Natural killer cell treated with Interleukin-12 subunit alpha and Interleukin-12 subunit beta and Interleukin-15 and Interleukin-18, amount 100 ng/mL, for 72 hours (primary cell): Measurements from ENCODE around the gene DTX1. TPM values are rescaled to one million over a fixed set of nuclear protein-coding genes. Genes with fewer than 3 reads are reported as not detected.
A peak's percentile ranks its signal among the peaks of the same experiment; 100 is the strongest.

ENCODE experiments used
- ATAC-seq, 2 donors: fragments of 150-1000 bp; cut with Tn5 transposase in 1 of 2; sonication (Bioruptor Pico), chemical (Tn5 transposase) in 1 of 2; 2 replicates each; pipeline ENCODE4 v1.10.0; 2021
- DNase-seq: peaks from one replicate; pipeline ENCODE4 v3.0.0; 2022; ENCODE audit warnings: low spot score
- H3K27ac Mint-ChIP-seq, 2 donors: 1 replicate in 1 of 2; 2 replicates in 1 of 2; pipeline ENCODE4 v1.8.0; 2022; ENCODE audit warnings: mixed read lengths in 2 of 2, mild to moderate bottlenecking in 1 of 2, moderate library complexity in 1 of 2
- H3K27me3 Mint-ChIP-seq, 2 donors: 1 replicate in 1 of 2; 2 replicates in 1 of 2; pipeline ENCODE4 v1.8.0; 2022; ENCODE audit warnings: mixed read lengths in 2 of 2
- H3K36me3 Mint-ChIP-seq: one replicate; pipeline ENCODE4 v1.8.0; 2022; ENCODE audit warnings: mixed read lengths
- H3K4me1 Mint-ChIP-seq, 2 donors: 1 replicate in 1 of 2; 2 replicates in 1 of 2; pipeline ENCODE4 v1.8.0; 2022; ENCODE audit warnings: low read depth in 2 of 2, mixed read lengths in 2 of 2, mild to moderate bottlenecking in 1 of 2
- H3K4me3 Mint-ChIP-seq: one replicate; pipeline ENCODE4 v1.8.0; 2022; ENCODE audit warnings: mixed read lengths
- H3K9me3 Mint-ChIP-seq: 2 replicates; pipeline ENCODE4 v1.8.0; 2022; ENCODE audit warnings: mixed read lengths
- total RNA-seq, 2 donors: library from RNA; stranded (reverse); gene quantifications; one replicate each; pipeline ENCODE4 v1.2.3, GENCODE V29; 2022

DTX1 gene
- total RNA-seq, 2 donors from 2014 or later, result 1.2 TPM; not detected in 1

DNA sequence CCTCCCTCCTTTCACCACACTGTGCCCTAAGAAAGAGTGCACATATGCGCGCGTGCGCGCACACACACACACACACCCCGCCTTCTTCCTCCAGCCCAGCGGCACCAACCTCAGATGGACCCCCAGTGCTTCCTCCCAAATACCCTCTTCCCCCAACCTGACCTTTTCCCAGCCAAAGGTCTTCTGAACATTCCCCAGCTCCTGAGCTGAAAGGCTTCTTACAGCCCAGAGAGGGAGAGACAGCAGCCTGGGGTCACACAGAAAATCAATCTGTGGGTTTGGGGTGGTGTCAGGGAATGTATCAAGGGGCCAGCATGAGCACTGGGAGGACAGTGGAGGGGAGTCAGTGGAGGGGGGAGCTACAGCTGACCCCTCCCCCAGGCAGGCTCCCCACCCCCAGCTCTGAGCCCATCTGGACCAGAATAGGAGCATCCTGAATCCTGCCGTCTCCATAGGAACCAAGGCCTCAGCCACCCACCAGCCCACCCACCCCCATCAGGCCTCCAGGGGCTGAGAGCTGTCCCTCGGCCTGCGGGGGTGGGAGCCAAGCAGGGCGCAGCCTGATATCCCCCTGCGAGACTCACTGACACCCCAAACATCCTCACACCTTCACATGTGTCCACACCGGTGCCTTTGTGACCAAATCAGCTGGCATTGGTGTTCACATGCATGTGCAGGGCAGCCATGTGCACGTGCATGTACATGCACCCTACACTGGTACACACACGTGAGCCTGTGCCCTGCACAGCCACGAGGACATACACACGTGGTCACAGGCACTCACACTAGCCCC is 73.3 kb downstream of the DTX1 start:
- H3K36me3 Mint-ChIP-seq, result no peaks in the 10 kb centered on the region
- no peak overlapping the region for H3K4me3 Mint-ChIP-seq
- H3K9me3 Mint-ChIP-seq, result no peaks in the 10 kb centered on the region
- ATAC-seq (peak in 1 of 2 donors; percentile 2), DNase-seq (peak; percentile 38)
- peaks cover 7 to 9% of the 10 kb centered on the region in 2 donors for H3K27me3 Mint-ChIP-seq
- H3K27ac Mint-ChIP-seq, result no peak overlapping the region
- no peaks in the 10 kb centered on the region for H3K4me1 Mint-ChIP-seq

DNA sequence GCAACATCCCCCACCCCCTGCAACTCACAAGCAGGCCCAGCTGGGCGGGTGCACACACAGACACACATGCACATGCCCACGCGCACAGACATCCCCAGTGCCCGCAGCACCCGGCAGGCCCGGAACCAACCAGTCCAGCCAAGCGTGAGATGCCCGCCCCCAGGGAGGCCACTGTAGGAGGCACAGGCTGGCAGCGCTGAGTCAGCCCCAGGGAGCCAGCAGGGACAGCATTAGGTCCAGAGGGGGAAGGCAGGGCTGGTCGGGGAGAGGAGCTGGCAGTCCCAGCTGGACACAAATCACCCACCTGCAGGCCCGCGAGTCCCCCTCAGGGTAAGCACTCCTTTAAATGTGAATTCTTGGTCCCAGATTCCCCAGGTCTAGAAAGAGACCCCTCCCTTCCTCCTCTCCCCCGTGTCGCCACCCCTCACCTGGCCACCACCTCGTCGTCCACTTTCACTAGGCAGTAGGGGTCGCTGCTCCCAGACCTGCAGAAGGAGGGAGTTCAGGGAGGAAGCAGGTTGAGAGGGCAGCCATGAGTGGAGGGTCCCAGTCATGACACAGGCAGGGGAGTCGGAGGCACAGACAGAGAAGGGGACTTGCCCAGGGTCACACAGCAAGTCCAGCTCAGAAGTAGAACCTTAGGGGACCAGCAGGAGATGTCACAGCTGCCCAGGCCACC is 74.1 kb downstream of the DTX1 start:
- DNase-seq (peak; percentile 45), ATAC-seq (peak; percentile 17 to 55)
- H3K27ac Mint-ChIP-seq, result no peak overlapping the region
- H3K27me3 Mint-ChIP-seq, result peaks cover 7 to 9% of the 10 kb centered on the region in 2 donors
- no peaks in the 10 kb centered on the region for H3K9me3 Mint-ChIP-seq
- H3K4me3 Mint-ChIP-seq, result no peak overlapping the region
- H3K4me1 Mint-ChIP-seq, result no peaks in the 10 kb centered on the region
- H3K36me3 Mint-ChIP-seq, result no peaks in the 10 kb centered on the region

DNA sequence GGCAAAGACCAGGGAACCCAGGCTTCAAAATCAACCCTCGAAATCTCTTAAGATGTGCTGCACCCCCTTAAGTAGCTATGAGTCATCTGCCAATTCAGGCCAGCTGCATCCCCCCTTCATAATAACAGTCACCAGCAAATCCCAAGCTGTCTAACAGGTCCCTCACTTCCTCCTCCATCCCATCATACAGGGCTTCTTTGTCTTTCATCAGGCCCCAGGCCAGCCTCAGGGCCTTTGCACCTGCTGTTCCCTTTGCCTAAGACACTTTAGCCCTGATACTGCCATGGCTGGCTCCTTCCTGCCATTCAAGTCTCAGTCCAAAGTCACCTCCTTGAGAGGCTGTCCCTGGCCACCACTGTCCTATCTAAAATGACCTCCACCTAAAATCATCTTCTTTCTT is 75.0 kb downstream of the DTX1 start:
- Mint-ChIP-seq H3K27me3 (peaks cover 7 to 12% of the 10 kb centered on the region in 2 donors), H3K36me3 (no peaks in the 10 kb centered on the region), H3K9me3 (no peaks in the 10 kb centered on the region), H3K4me1 (peaks cover 0 to 2% of the 10 kb centered on the region in 2 donors), H3K27ac (no peak overlapping the region), H3K4me3 (no peak overlapping the region)
- ATAC-seq, result no peak
- DNase-seq, result no peak

DNA sequence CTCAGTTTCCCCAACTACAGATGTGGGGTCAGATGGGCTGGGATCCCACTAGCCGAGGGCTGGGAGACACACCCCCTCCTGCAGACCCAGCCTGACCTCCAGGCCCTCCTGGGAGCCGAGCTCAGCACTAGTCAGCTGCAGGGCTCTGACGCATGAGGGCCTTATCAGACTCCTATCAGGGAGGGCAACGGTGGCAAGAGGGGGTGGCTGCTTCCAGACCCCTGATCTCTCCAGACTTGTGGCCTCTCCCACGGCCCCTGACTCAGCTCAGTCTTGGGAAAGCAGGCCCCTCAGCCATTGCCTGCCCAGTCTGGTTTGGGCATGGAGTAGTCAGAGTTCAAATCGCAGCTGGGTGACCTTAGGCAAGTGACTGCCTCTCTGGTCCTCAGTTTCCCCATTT is 76.5 kb downstream of the DTX1 start:
- Mint-ChIP-seq H3K4me1 (peaks cover 0 to 2% of the 10 kb centered on the region in 2 donors), H3K27ac (no peak overlapping the region), H3K36me3 (no peaks in the 10 kb centered on the region), H3K4me3 (no peak overlapping the region), H3K9me3 (no peaks in the 10 kb centered on the region), H3K27me3 (peaks cover 7 to 14% of the 10 kb centered on the region in 2 donors)
- DNase-seq, result peak; percentile 50
- ATAC-seq, result no peak

DNA sequence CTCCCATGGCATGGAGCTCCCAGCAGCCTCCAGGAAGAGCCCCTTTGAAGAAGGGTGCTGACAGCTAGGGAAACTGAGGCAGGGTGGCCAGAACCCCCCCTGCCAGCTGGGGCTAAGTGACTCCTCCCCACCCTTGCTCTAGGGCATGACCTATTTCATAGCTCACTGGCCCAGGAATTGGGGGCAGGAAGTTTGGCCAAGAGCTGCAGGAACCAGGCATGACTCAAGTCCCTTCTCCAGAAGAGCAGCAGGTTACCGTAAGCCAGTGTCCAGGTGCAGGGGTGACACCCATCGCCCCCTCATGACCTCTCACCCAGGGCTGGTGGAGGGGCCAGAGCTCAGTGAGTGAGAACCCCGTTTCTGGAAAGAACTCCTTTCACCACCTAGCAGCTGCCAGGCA is 77.1 kb downstream of the DTX1 start:
- no peak for ATAC-seq

DNA sequence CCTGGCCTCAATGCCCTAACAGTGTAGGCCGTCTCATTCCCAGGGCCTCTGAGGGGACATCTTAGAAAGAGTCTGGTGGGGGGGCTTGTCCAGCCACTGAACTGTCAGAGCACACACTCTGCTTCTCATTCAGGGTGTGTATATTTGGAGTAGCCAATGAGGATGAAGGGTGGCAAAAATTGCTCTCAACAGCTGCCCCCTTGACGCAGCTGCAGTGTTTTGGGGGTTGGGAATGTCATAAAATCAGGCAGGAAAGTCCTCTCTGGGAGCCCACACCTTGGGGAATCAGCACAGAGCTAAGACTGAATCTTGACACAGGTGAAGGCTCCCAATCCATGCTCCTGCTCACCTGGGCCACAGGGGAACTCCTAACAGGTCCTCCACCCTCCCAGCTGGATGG is 77.5 kb downstream of the DTX1 start:
- H3K27ac Mint-ChIP-seq, result no peak overlapping the region
- ATAC-seq (no peak), DNase-seq (no peak)
- no peaks in the 10 kb centered on the region for H3K36me3 Mint-ChIP-seq
- peaks cover 0 to 8% of the 10 kb centered on the region in 2 donors for H3K27me3 Mint-ChIP-seq
- no peaks in the 10 kb centered on the region for H3K9me3 Mint-ChIP-seq
- H3K4me1 Mint-ChIP-seq, result peaks cover 0 to 2% of the 10 kb centered on the region in 2 donors
- H3K4me3 Mint-ChIP-seq, result no peak overlapping the region

More for the DNA sequence above, 77.1 kb downstream of the DTX1 start:
- H3K4me1 Mint-ChIP-seq, result peaks cover 0 to 2% of the 10 kb centered on the region in 2 donors
- H3K4me3 Mint-ChIP-seq, result no peak overlapping the region
- DNase-seq, result no peak
- no peaks in the 10 kb centered on the region for H3K9me3 Mint-ChIP-seq
- H3K27ac Mint-ChIP-seq, result no peak overlapping the region
- H3K36me3 Mint-ChIP-seq, result no peaks in the 10 kb centered on the region
- H3K27me3 Mint-ChIP-seq, result peaks cover 2 to 10% of the 10 kb centered on the region in 2 donors

DNA sequence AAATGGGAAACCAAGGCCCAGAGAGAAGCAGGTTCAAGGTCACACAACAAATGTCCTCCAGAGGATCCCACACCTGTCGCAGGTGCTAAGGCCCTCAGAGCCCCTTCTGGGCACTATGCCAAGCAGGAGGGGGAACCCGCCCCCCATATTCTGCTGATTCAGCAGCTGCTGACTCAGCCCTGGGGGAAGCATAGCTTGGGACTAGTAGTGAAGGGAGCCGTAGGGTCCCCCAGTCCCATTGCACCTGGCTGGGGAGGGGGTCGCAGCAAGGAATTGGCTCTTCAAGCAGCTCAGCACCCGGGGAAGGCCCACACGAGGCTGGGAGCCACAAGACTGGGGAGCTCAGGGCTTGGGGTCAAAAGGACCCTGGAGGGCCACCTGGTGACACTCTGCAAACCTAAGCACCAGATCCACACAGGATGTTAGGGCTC is 78.0 kb downstream of the DTX1 start:
- Mint-ChIP-seq H3K9me3 (no peaks in the 10 kb centered on the region), H3K36me3 (no peaks in the 10 kb centered on the region), H3K27ac (no peak overlapping the region), H3K4me1 (peaks cover 0 to 2% of the 10 kb centered on the region in 2 donors), H3K4me3 (no peak overlapping the region), H3K27me3 (peaks cover 0 to 8% of the 10 kb centered on the region in 2 donors)
- DNase-seq (no peak), ATAC-seq (no peak)

DNA sequence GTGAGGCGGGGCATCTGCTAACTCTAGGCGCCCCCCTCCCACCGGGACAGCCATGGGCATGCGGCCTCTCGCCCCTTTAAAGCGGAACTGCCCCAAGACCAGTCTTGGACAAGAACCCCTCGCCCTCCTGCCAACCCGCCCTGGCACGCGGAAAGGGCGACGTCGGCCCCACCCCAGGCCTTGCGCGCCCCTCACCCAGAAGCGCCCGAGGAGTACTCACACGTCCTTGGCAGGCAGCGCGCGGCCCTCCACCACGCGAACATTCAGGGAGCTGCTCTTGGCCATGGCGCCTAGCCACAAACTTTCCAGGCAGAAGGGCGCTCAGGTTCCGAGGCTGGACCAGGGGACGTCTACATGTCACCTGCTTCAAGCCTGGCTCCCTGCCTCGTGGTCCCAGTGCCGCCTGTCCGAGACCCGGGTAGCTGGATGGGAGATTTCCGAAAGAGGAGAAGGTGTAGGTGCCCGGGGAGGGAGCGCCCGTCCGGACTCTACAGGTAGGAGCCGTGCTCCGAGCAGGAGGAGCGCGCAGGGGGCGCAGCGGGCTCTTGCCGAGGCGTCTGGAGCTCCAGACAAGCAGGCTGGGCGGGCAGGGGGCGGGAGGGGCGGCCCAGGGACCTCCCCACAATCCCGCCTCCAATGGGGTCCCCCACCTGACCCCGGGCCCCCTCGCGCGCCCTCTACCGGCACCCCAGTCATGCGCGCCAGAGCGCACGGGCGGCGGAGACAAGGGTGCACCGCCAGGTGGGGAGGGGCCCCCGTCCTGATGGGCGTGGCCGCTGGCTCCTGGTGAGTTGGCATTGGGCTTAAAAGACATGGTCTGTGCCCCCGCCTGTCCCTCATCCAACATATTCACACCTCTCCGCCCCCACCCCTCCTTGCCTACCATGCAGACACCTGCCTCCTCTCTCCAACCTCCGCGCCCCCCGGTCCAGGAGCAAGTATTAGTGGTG is 78.9 kb downstream of the DTX1 start, which contains the start of gene RASAL1:
TSS of gene RASAL1 (minus strand) at position 584 of the 950 bp plus-strand sequence. CDS start at position 285, 299 bp downstream.
- Mint-ChIP-seq H3K36me3 (no peaks in the 10 kb centered on the region), H3K9me3 (no peaks in the 10 kb centered on the region), H3K4me1 (peaks cover 0 to 2% of the 10 kb centered on the region in 2 donors), H3K27me3 (peaks cover 0 to 8% of the 10 kb centered on the region in 2 donors), H3K27ac (no peak within 1 kb of the TSS), H3K4me3 (no peak within 1 kb of the TSS)
- ATAC-seq (peak; percentile 36 to 51), DNase-seq (no peak)

DNA sequence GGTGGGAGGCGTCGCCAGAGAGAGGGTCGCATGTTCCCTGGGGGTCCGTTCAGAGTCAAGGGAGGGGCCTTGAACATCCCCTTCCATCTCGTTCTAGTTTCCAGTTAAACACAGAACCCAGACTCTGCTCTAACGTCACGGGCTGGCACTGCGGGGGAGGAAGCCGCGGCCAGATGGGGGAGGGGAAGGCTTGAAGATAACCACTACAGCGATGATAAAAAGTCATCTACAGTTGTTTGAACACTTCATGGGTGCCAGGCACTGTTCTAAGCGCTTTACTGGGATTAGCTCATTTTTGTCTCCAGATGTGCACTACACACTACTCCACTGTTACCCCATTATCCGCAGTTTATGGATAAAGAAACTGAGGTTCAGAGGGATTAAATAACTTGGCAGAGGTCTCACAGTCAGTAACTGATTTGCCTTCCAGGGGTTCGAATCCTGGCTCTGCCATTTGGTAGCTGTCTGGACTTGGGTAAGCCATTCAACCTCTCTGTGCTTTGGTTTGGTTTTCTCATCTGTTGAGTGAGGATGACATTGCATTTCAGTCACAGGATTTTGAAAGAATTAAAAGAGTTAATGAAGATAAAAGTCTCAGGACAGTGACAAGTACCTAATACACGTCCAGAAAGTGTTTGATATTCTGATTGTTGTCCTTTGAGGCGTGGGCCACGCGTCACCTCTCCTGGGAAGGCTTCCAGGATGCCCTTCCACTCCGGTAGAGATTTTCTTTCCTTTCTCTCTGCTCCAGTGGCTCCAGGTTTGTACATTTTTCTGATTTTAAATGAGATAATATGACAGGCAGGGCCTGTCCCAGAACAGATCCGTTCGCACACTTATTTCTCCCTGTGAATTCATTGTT is 79.8 kb downstream of the DTX1 start:
- Mint-ChIP-seq H3K4me1 (peaks cover 0 to 2% of the 10 kb centered on the region in 2 donors), H3K4me3 (no peak overlapping the region), H3K27ac (no peak overlapping the region), H3K36me3 (no peaks in the 10 kb centered on the region), H3K27me3 (peaks cover 0 to 8% of the 10 kb centered on the region in 2 donors), H3K9me3 (no peaks in the 10 kb centered on the region)
- ATAC-seq (no peak), DNase-seq (no peak)

DNA sequence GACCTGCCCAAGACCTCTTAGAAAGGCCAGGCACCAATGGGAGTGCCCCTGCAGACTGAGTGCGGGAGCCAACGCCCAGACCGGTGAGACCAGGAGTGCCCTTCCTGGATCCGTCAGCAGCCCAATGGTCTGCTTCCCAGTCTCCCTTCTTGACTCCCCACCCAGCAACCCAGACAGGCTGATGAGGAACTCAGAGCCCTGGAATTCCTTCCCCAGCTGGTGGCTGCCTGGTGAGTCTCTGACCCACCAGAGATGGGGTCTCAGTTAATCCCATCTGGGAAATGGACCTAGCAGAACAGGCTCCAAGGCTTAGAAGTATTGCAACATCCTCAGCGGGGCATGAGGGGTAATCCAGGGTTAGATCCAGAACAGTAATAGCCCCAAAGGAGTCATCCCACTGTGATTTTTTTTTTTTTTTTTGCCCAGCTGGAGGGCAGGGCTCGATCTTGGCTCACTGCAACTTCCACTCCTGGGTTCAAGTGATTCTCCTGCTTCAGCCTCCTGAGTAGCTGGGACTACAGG is 80.5 kb downstream of the DTX1 start:
- H3K4me1 Mint-ChIP-seq, result peaks cover 0 to 2% of the 10 kb centered on the region in 2 donors
- H3K27me3 Mint-ChIP-seq, result peaks cover 0 to 8% of the 10 kb centered on the region in 2 donors
- no peaks in the 10 kb centered on the region for H3K36me3 Mint-ChIP-seq
- H3K4me3 Mint-ChIP-seq, result no peak overlapping the region
- no peak for DNase-seq
- no peak overlapping the region for H3K27ac Mint-ChIP-seq
- no peak for ATAC-seq
- no peaks in the 10 kb centered on the region for H3K9me3 Mint-ChIP-seq

DNA sequence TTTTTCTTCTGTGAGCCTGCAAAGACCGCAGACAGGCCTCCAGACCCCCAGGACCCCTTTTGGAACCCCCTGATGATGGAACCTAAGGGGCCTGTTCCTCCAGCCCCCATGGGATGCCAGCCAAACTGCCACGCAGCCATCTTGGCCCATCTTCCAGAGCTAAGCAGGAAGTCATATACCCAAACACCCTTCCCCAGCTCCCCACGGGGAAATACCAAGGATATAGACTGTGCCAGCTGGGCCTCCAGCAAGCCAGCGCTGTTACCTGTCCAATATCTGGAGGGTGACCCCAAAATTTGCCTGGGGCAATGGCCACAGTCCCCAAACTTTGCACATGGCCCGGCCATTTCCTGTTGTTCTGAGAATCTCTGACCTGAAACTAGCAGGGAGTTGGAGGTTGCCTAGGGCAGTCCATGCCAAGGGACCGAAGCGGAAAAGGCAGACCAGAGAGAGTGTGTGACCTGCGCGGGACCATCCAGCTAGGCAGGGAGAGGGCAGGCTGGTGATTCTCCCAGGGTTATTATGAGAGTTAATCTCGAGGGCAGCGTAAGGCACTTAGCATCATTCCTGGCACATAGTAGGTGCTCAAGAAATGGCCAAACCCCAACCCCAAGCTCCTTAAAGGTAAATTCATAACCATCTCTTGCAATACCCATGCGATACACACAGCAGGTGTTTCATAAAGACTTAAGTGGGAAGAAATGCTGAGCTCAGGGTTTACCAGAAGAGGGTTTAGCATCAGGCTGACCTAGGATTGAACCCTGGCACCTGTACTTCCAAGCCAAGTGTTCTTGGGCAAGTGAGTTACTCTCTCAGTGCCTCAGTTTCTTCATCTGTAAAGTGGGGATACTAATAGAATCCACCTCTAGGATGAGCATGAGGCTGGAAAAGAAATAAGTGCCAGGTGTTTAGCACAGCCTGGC is 81.6 kb downstream of the DTX1 start:
- no peak overlapping the region for H3K27ac Mint-ChIP-seq
- H3K27me3 Mint-ChIP-seq, result peaks cover 0 to 8% of the 10 kb centered on the region in 2 donors
- H3K36me3 Mint-ChIP-seq, result no peaks in the 10 kb centered on the region
- H3K9me3 Mint-ChIP-seq, result no peaks in the 10 kb centered on the region
- H3K4me3 Mint-ChIP-seq, result no peak overlapping the region
- DNase-seq (no peak), ATAC-seq (no peak)
- H3K4me1 Mint-ChIP-seq, result peaks cover 0 to 2% of the 10 kb centered on the region in 2 donors

DNA sequence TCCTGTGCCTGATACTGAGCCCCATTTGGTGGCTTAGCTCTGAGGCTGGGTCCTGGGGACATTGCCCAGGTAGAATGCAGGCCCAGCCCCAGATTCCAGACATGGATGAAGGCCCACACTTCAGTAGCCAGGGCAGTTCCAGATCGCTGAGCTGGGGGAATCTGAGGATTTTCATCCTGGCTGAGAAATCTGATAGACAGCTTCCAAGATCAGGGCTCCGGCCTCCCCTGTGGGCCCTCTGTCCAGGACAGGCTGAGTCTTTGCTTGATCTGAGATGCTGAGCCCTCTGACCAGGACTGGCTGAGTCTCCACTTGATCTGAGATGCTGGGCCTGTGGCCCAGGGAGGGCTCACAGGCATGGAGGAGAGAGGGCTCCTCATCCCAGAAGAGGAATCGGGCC is 82.3 kb downstream of the DTX1 start:
- no peak overlapping the region for H3K4me3 Mint-ChIP-seq
- no peak overlapping the region for H3K27ac Mint-ChIP-seq

More for the DNA sequence above, 82.3 kb downstream of the DTX1 start:
- peaks cover 0 to 8% of the 10 kb centered on the region in 2 donors for H3K27me3 Mint-ChIP-seq
- no peaks in the 10 kb centered on the region for H3K36me3 Mint-ChIP-seq
- peaks cover 0 to 2% of the 10 kb centered on the region in 2 donors for H3K4me1 Mint-ChIP-seq
- H3K9me3 Mint-ChIP-seq, result no peaks in the 10 kb centered on the region
- ATAC-seq, result peak in 1 of 2 donors; percentile 3
- DNase-seq, result no peak
